Measurements from ENCODE around the gene PDE4D.

DNA sequence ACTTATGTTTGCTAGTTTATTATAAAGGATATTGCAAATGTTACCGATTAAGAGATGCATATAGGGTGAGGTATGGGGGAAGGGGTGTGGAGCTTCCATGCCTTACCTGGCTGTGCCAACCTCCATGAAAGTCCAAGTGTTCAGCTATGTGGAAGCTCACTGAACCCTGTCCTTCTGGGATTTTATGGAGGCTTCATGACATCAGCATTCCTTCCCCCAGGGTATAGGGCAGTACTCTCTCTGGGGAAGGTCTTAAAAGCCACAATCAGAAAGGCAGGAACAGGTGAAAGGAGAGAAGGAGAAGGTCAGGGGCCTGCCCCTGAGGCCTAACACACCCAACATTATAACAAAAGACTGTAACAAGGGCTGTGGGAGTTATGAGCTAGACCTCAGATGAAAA is 592.6 kb downstream of the PDE4D start:
- TF ChIP-seq CTCF (IDR thresholded peaks at IDR 0.05) = no peak
- TF ChIP-seq ZFX (IDR thresholded peaks at IDR 0.05; ENCODE audit: borderline replicate concordance) = no peak

Measured in 22Rv1 (cell line).